Esophagus squamous epithelium (tissue), 5 donors: Measurements from ENCODE around the gene DISP2. TPM values are rescaled to one million over a fixed set of nuclear protein-coding genes. Genes with fewer than 3 reads are reported as not detected.

Source experiments
- DNase-seq: peaks from one replicate; lab custom pipeline; 2025; lab: John Stamatoyannopoulos, UW
- H3K27ac ChIP-seq, 4 donors: fragments of 200-600 bp; sonication (generic); one replicate each; pipeline ENCODE4 v1.5.1; 2016 to 2019; ENCODE audit warnings: mild to moderate bottlenecking in 1 of 4
- H3K27me3 ChIP-seq, 4 donors: fragments of 200-600 bp; sonication (generic); 1 replicate in 3 of 4; 2 replicates in 1 of 4; pipeline versions ENCODE4 v1.5.1 to v1.6.0; 2017 to 2021; ENCODE audit warnings: antibody characterized with exemption in 1 of 4
- H3K36me3 ChIP-seq, 3 donors: fragments of 200-600 bp; sonication (generic); one replicate each; pipeline ENCODE4 v1.5.1; 2016 to 2019
- H3K4me1 ChIP-seq, 3 donors: fragments of 200-600 bp; sonication (generic); one replicate each; pipeline ENCODE4 v1.5.1; 2017 to 2019
- H3K4me3 ChIP-seq, 4 donors: fragments of 200-600 bp; sonication (generic); 1 replicate in 3 of 4; 2 replicates in 1 of 4; pipeline ENCODE4 v1.5.1; 2016 to 2019; ENCODE audit warnings: mild to moderate bottlenecking in 2 of 4, moderate library complexity in 1 of 4
- H3K9me3 ChIP-seq, 3 donors: fragments of 200-600 bp; sonication (generic); one replicate each; pipeline ENCODE4 v1.5.1; 2016 to 2019
- CTCF ChIP-seq, 6 experiments: fragments of 450-650 bp in 4 of 6; fragments of 200-600 bp in 2 of 6; sonication (generic) in 2 of 6; IDR thresholded peaks; one replicate each; pipeline ENCODE4 v1.5.1; 2016 to 2019; ENCODE audit warnings: antibody characterized with exemption in 6 of 6, mild to moderate bottlenecking in 4 of 6, moderate library complexity in 4 of 6
- POLR2A ChIP-seq, 4 donors: fragments of 450-650 bp; IDR thresholded peaks; one replicate each; pipeline ENCODE4 v1.6.1; 2017; ENCODE audit warnings: antibody characterized with exemption in 4 of 4, mild to moderate bottlenecking in 4 of 4, moderate library complexity in 3 of 4
- WGBS, 2 donors: methylation state at CpG; one replicate each; pipeline ENCODE4 v1.1.5; 2018; 5-methylcytosine and 5-hydroxymethylcytosine counted together
- intact Hi-C: fragments of 100-400 bp; cut with DNase I; formaldehyde crosslinking; loops from one replicate; pipeline ENCODE4 v1.15.0; 2022
- total RNA-seq, 4 donors: library from RNA; depleted of rRNA; stranded (reverse); fragments of >200 nt; gene quantifications; one replicate each; pipeline ENCODE4 v1.1.0, GENCODE V29; 2016
- donor health status: DM: yes; HTN: yes; CAD: no.

Gene DISP2
- total RNA-seq, 4 donors from 2014 or later = under 0.01 TPM; not detected in 2

GRCh38 chr15:40340740-40341400 is 17.1 kb upstream of the DISP2 start, which contains the start of gene CCDC9B:
Gene CCDC9B, minus strand, starts transcription at chr15:40340939. Its CDS starts 120 bp downstream, at chr15:40340819.
- TF ChIP-seq CTCF (IDR thresholded peaks at IDR 0.05) = peak in 2 of 6 experiments; percentile 3
- peak in 3 of 4 donors; percentile 47 to 80 (median 55) for TF ChIP-seq POLR2A (IDR thresholded peaks at IDR 0.05)
- Histone ChIP-seq H3K4me1 (peaks cover 69 to 100% (median 74%) of the 10 kb centered on the region in 3 donors), H3K27me3 (no peaks in the 10 kb centered on the region), H3K27ac (peak within 1 kb of the TSS; percentile 92 to 95 (median 94)), H3K9me3 (no peaks in the 10 kb centered on the region), H3K4me3 (peak within 1 kb of the TSS; percentile 38 to 61 (median 52)), H3K36me3 (peaks cover 0 to 17% (median 0%) of the 10 kb centered on the region in 3 donors)
- no peak for DNase-seq
- WGBS, 2 donors = 29 to 31% methylated on average over 2 to 12 of the region's 17 CpGs
- intact Hi-C loops = no loop called here

- H3K4me1 ChIP-seq = peaks cover 62 to 100% (median 68%) of the 10 kb centered on the region in 3 donors
- 49 to 50% methylated on average over 5 to 7 of the region's 7 CpGs for WGBS, 2 donors
- intact Hi-C loops = no loop called here
Observed at GRCh38 chr15:40342416-40343320, 15.4 kb upstream of the DISP2 start.

GRCh38 chr15:40343512-40343911 is 14.5 kb upstream of the DISP2 start:
- intact Hi-C loops = no loop called here
- peak overlapping the region; percentile 83 to 95 (median 90) for H3K27ac ChIP-seq
- TF ChIP-seq CTCF (IDR thresholded peaks at IDR 0.05) (no peak), POLR2A (IDR thresholded peaks at IDR 0.05) (no peak)
- no peaks in the 10 kb centered on the region for H3K36me3 ChIP-seq
- no peak for DNase-seq
- H3K4me3 ChIP-seq = no peak overlapping the region
- no peaks in the 10 kb centered on the region for H3K9me3 ChIP-seq
- no peaks in the 10 kb centered on the region for H3K27me3 ChIP-seq
- WGBS, 2 donors = 47 to 59% methylated on average over 7 to 8 of the region's 10 CpGs
- peaks cover 57 to 100% (median 59%) of the 10 kb centered on the region in 3 donors for H3K4me1 ChIP-seq

More at GRCh38 chr15:40342416-40343320, 15.4 kb upstream of the DISP2 start:
- peaks cover 0 to under 1% (median 0%) of the 10 kb centered on the region in 3 donors for H3K36me3 ChIP-seq
- TF ChIP-seq POLR2A (IDR thresholded peaks at IDR 0.05) (no peak), CTCF (IDR thresholded peaks at IDR 0.05) (no peak)
- peak overlapping the region; percentile 83 to 95 (median 90) for H3K27ac ChIP-seq
- H3K4me3 ChIP-seq = no peak overlapping the region
- H3K27me3 ChIP-seq = no peaks in the 10 kb centered on the region
- no peak for DNase-seq
- no peaks in the 10 kb centered on the region for H3K9me3 ChIP-seq

GRCh38 chr15:40344217-40344616 is 13.8 kb upstream of the DISP2 start:
- peaks cover 50 to 100% (median 52%) of the 10 kb centered on the region in 3 donors for H3K4me1 ChIP-seq
- WGBS, 2 donors = 10 to 17% methylated on average over 2 of the region's 6 CpGs

More at GRCh38 chr15:40344217-40344616, 13.8 kb upstream of the DISP2 start:
- Histone ChIP-seq H3K27ac (peak overlapping the region; percentile 83 to 95 (median 90)), H3K36me3 (no peaks in the 10 kb centered on the region), H3K4me3 (no peak overlapping the region), H3K9me3 (no peaks in the 10 kb centered on the region), H3K27me3 (no peaks in the 10 kb centered on the region)
- no peak for DNase-seq
- intact Hi-C loops = no loop called here
- TF ChIP-seq CTCF (IDR thresholded peaks at IDR 0.05) (no peak), POLR2A (IDR thresholded peaks at IDR 0.05) (no peak)
